ENCODE measurements around the gene ANO1.

ANO1 gene

DNA sequence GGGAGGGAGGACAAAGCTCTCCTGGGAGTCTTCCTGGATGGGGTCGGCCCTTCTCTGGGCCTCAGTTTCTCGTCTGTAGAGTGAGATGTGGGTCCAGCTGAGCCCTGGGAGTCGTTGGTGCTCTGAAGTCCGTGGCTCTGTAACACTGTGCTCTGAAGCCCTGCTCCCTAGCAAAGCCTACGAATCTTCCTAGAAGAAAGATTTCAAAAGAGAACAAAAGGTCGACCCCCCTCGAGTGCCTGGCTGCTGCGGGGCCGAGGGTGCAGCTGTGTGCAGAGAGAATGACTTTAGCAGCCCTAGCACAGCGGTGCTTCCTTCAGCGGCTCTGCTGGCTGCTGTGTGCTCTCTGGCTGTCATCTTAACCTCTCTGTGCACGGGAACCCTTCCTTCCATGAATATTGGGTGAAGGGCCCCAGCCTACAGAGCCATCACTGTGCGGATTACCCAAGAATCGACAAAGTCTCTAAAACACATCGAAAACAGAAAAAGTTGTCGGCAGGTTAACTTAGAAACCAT is 10.7 kb downstream of the ANO1 start:
- TF ChIP-seq SPI1 (IDR thresholded peaks at IDR 0.05; ENCODE audit: low read depth, low read length) (no peak), PAX5 (IDR thresholded peaks at IDR 0.05; ENCODE audit: insufficient read depth, low read length, severe bottlenecking) (no peak), POLR2AphosphoS5 (IDR thresholded peaks at IDR 0.05; ENCODE audit: low read depth, low read length) (no peak), TAF1 (IDR thresholded peaks at IDR 0.05; ENCODE audit: low read depth, low read length) (no peak), POU2F2 (IDR thresholded peaks at IDR 0.05; ENCODE audit: low read depth, low read length) (no peak), POLR2A (IDR thresholded peaks at IDR 0.05; ENCODE audit: low read depth, low read length) (no peak)

DNA sequence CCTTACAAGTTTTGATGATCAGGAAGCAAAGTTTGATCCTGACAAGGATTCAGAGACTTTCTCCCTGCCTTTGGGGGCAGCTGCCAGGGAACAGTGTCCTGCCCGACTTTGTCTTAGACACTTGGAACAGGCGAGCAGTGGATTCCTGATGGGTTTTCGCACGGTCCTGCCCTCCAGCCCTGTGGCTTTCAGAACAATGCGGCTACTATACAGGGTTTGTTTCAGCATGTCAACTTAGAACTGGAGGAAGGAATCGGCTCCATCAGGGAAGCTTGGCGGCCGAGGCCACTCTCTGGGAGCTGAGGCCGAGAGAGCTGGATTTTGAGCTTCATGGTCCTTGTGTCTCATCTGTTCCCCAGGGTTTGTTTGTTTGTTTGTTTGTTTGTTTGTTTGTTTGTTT is 11.5 kb downstream of the ANO1 start:
- FAIRE-seq, result no peak
- DNase-seq (ENCODE audit: insufficient read length, low spot score), result no peak
- TF ChIP-seq POLR2A (IDR thresholded peaks at IDR 0.05; ENCODE audit: low read depth, low read length), result no peak
- TF ChIP-seq TAF1 (IDR thresholded peaks at IDR 0.05; ENCODE audit: low read depth, low read length), result no peak
- no peak for TF ChIP-seq SPI1 (IDR thresholded peaks at IDR 0.05; ENCODE audit: low read depth, low read length)
- no peak for TF ChIP-seq POLR2AphosphoS5 (IDR thresholded peaks at IDR 0.05; ENCODE audit: low read depth, low read length)
- no peak for TF ChIP-seq PAX5 (IDR thresholded peaks at IDR 0.05; ENCODE audit: insufficient read depth, low read length, severe bottlenecking)
- TF ChIP-seq POU2F2 (IDR thresholded peaks at IDR 0.05; ENCODE audit: low read depth, low read length), result no peak

More for the DNA sequence above, 10.7 kb downstream of the ANO1 start:
- DNase-seq (ENCODE audit: insufficient read length, low spot score) (no peak), FAIRE-seq (no peak)

DNA sequence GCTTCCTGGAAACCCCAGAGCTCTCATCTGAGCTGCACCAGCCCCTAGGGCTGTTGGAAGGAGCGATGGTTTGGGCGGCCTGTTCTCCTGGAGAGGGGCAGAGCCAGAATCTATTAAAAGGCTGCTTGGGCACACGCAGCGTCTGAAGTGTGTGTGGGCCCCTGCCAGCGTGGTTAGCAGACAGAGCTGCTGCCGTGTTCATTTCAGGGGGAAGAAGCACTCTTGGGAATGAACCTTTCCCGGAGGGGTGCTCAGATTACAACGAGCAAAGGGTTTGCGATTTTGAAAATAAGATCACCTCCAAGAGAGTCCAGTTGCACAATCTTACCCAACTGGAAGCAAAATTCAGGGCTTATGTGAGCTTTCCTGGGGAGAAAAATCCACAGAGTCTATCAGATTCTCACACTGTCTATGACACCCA is 12.9 kb downstream of the ANO1 start:
- no peak for FAIRE-seq
- DNase-seq (ENCODE audit: insufficient read length, low spot score), result no peak
- TF ChIP-seq SPI1 (IDR thresholded peaks at IDR 0.05; ENCODE audit: low read depth, low read length) (no peak), POU2F2 (IDR thresholded peaks at IDR 0.05; ENCODE audit: low read depth, low read length) (no peak), POLR2AphosphoS5 (IDR thresholded peaks at IDR 0.05; ENCODE audit: low read depth, low read length) (no peak), POLR2A (IDR thresholded peaks at IDR 0.05; ENCODE audit: low read depth, low read length) (no peak), PAX5 (IDR thresholded peaks at IDR 0.05; ENCODE audit: insufficient read depth, low read length, severe bottlenecking) (no peak), TAF1 (IDR thresholded peaks at IDR 0.05; ENCODE audit: low read depth, low read length) (no peak)

DNA sequence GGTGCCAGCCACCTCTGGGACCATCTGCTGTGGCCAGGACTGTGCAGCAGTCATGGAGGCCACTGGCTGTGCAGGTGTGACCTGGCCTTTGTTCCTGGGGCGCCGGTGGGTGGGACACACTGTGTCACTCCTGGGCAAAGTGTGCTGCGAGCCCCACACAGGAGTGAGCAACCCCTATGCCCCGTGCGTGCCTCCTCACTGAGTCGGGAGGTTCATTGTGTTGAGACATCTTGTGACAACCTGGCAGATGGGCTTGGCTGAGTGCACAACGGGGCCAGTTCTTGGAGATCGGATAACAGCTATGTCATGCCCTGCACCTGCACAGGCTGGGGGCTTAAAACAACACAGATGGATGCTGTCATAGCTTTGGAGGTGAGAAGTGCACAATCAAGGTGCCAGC is 13.5 kb downstream of the ANO1 start:
- DNase-seq (ENCODE audit: insufficient read length, low spot score), result no peak
- FAIRE-seq, result no peak

DNA sequence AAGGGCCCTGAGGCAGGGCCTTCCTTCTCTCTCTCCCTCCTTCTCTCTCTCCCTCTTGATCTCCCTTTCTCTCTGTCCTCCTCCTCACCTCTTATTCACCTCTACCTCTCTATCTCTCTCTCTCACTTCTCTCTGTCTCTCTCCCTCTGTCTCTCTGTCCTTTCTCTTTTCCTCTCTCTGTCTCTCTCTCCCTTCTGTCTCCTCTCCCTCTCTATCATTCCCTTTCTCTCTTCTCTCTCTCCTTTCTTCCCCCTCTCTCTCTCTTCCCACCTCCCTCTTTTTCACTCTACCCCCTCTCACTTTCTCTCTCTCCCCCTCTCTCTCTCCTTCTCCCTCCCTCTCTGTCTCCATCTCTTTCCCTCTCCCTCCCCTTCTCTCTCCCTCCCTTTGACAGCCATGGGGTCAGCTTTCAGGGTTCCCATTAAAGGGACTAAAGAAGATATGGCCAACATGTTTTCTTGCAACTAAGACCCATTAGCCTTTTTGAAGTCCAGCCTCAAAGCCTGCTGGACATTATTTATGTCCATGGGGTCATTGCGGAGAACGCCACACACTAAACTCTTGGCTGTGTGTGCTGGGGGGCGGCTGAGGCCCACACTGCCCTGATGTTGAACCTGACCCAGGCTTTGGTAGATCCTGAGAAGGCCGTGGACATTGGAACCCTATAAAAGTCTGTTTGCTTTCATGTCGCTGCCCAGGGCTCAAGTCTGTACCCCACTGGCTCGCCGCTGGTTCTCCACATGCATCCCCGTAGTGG is 15.0 kb downstream of the ANO1 start:
- TF ChIP-seq PAX5 (IDR thresholded peaks at IDR 0.05; ENCODE audit: insufficient read depth, low read length, severe bottlenecking) (no peak), TAF1 (IDR thresholded peaks at IDR 0.05; ENCODE audit: low read depth, low read length) (no peak), POU2F2 (IDR thresholded peaks at IDR 0.05; ENCODE audit: low read depth, low read length) (no peak), SPI1 (IDR thresholded peaks at IDR 0.05; ENCODE audit: low read depth, low read length) (no peak), POLR2A (IDR thresholded peaks at IDR 0.05; ENCODE audit: low read depth, low read length) (no peak), POLR2AphosphoS5 (IDR thresholded peaks at IDR 0.05; ENCODE audit: low read depth, low read length) (no peak)
- DNase-seq (ENCODE audit: insufficient read length, low spot score) (no peak), FAIRE-seq (no peak)

More for the DNA sequence above, 13.5 kb downstream of the ANO1 start:
- no peak for TF ChIP-seq PAX5 (IDR thresholded peaks at IDR 0.05; ENCODE audit: insufficient read depth, low read length, severe bottlenecking)
- TF ChIP-seq SPI1 (IDR thresholded peaks at IDR 0.05; ENCODE audit: low read depth, low read length), result no peak
- TF ChIP-seq POLR2A (IDR thresholded peaks at IDR 0.05; ENCODE audit: low read depth, low read length), result no peak
- TF ChIP-seq TAF1 (IDR thresholded peaks at IDR 0.05; ENCODE audit: low read depth, low read length), result no peak
- TF ChIP-seq POU2F2 (IDR thresholded peaks at IDR 0.05; ENCODE audit: low read depth, low read length), result no peak
- TF ChIP-seq POLR2AphosphoS5 (IDR thresholded peaks at IDR 0.05; ENCODE audit: low read depth, low read length), result no peak

DNA sequence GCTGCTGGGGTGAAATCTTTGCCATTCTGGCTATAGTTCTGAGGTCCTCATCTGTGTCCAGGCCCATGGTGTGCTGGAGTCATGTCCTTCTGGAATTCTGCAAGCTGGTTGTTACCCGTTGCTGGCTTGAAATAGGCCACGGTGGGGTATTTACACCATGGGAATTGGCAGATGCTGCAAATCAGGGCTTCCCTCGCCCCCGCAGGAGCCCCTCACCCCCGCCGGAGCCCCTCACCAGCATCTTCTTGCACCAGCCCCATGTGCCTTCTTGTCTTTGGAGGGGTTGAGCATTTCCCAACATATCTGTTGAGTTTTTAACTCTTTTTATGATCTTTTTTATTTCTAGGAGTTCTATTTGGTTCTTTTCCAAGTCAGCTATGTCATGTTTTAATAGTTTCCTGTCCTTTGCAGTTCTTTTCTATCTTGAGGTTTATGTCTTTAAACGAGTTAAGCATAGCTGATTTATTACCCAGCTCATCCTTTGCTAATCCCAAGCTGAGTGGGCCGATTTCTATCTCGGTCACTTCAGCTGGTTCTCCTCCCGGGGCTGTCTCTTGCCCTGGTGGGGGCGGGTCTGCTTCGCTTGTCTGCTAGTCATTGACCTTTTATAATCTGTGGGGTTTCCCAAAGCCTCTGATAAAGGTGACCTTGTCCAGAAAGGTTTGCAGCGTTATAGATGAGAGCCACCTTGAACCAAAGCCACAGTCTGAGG is 17.6 kb downstream of the ANO1 start:
- DNase-seq (ENCODE audit: insufficient read length, low spot score) (no peak), FAIRE-seq (no peak)
- no peak for TF ChIP-seq POLR2AphosphoS5 (IDR thresholded peaks at IDR 0.05; ENCODE audit: low read depth, low read length)
- no peak for TF ChIP-seq PAX5 (IDR thresholded peaks at IDR 0.05; ENCODE audit: insufficient read depth, low read length, severe bottlenecking)
- no peak for TF ChIP-seq POU2F2 (IDR thresholded peaks at IDR 0.05; ENCODE audit: low read depth, low read length)
- no peak for TF ChIP-seq SPI1 (IDR thresholded peaks at IDR 0.05; ENCODE audit: low read depth, low read length)
- no peak for TF ChIP-seq POLR2A (IDR thresholded peaks at IDR 0.05; ENCODE audit: low read depth, low read length)
- no peak for TF ChIP-seq TAF1 (IDR thresholded peaks at IDR 0.05; ENCODE audit: low read depth, low read length)

DNA sequence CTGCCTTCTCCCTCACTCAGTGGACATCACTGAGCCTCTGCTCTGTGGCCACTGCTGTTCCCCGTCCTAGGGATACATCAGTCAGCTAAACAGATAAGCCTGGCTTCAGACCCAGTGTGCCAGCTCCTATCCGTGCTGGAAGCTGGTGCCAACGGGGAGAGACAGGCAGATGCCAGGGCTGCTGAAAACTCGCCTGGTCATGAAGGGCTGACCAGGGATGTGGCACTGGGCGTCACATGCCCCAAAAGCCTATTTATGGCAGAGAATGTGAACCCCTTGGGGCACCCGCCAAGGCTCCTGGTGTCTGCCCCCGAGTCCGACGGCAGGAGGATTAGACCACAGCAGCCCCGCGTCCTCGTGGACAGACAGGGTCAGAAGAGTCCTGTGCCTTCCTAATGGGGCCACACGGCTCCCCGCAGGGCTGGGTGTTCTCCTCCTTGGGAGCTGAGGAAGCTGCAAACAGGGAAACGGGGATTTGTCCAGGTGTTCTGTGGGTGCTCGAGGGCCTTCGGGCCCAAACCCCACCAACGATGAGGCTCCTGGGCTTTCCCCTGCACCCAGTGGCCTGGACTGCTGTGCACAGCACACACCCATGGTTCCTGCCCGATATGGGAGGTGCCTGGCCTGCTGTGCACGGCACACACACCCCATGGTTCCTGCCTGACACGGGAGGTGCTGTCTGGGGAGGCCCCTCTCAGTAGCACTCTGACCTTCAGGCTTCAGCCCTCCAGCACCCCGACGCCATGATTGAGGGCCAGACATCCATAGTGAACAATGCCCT is 19.9 kb downstream of the ANO1 start:
- no peak for TF ChIP-seq SPI1 (IDR thresholded peaks at IDR 0.05; ENCODE audit: low read depth, low read length)
- no peak for TF ChIP-seq POLR2A (IDR thresholded peaks at IDR 0.05; ENCODE audit: low read depth, low read length)
- TF ChIP-seq POU2F2 (IDR thresholded peaks at IDR 0.05; ENCODE audit: low read depth, low read length), result no peak
- no peak for TF ChIP-seq TAF1 (IDR thresholded peaks at IDR 0.05; ENCODE audit: low read depth, low read length)
- TF ChIP-seq POLR2AphosphoS5 (IDR thresholded peaks at IDR 0.05; ENCODE audit: low read depth, low read length), result no peak
- no peak for TF ChIP-seq PAX5 (IDR thresholded peaks at IDR 0.05; ENCODE audit: insufficient read depth, low read length, severe bottlenecking)
- FAIRE-seq, result no peak
- no peak for DNase-seq (ENCODE audit: insufficient read length, low spot score)

DNA sequence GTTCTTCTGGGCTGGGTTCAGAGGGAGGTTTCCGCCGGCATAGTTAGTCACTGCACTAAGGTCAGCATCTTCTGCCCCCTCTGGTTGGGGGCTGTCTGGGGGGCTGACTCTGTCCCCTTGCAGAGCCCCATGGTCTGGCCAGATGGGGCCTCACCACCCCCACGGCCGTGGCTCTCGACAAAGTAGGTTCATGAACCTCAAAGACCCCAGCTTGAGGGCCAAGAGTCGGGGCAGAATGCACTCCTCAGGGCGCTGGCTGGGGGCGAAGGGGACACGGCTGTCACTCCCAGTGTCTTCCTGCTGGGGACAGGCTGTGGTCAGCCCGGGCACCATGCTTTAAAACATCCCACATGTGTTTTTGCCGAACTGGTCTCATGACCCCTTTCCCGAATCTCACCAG is 20.8 kb downstream of the ANO1 start:
- no peak for DNase-seq (ENCODE audit: insufficient read length, low spot score)
- FAIRE-seq, result no peak
- TF ChIP-seq POLR2A (IDR thresholded peaks at IDR 0.05; ENCODE audit: low read depth, low read length), result no peak
- no peak for TF ChIP-seq POU2F2 (IDR thresholded peaks at IDR 0.05; ENCODE audit: low read depth, low read length)
- TF ChIP-seq PAX5 (IDR thresholded peaks at IDR 0.05; ENCODE audit: insufficient read depth, low read length, severe bottlenecking), result no peak

All from GM12891 (cell line).